ENCODE measurements around the gene OAS1.
"Not testable (repeated sequence)": the region's sequence is repeated elsewhere in the genome, so short reads cannot be mapped to it uniquely, and the experiment has no call there.

OAS1 gene

DNA sequence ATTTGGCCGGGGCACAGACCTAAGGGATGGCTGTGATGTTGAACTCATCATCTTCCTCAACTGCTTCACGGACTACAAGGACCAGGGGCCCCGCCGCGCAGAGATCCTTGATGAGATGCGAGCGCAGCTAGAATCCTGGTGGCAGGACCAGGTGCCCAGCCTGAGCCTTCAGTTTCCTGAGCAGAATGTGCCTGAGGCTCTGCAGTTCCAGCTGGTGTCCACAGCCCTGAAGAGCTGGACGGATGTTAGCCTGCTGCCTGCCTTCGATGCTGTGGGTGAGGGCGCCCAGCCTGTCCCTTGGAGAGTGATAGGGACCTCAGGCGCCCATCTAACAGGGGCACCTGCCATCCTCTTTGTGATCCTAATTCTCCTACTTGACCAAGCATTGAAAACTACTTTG lies 43.9 kb downstream of the OAS1 start:
- H3K27ac Mint-ChIP-seq: no peak overlapping the region
- peaks cover 74% of the 10 kb centered on the region for H3K36me3 Mint-ChIP-seq (ENCODE audit: low read depth)

DNA sequence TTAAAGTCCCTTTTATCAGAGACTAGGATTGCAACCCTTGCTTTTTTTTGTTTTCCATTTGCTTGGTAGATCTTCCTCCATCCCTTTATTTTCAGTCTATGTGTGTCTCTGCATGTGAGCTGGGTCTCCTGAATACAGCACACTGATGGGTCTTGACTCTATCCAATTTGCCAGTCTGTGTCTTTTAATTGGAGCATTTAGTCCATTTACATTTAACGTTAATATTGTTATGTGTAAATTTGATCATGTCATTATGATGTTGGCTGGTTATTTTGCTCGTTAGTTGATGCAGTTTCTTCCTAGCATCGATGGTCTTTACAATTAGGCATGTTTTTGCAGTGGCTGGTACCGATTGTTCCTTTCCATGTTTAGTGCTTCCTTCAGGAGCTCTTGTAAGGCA lies 50.4 kb downstream of the OAS1 start:
- H3K4me1 Mint-ChIP-seq (ENCODE audit: low read depth): peaks cover 22% of the 10 kb centered on the region
- not testable (repeated sequence) for H3K27ac Mint-ChIP-seq; H3K27me3 Mint-ChIP-seq (ENCODE audit: low read depth); H3K4me3 Mint-ChIP-seq; DNase-seq (ENCODE audit: low spot score)
- peaks cover 92% of the 10 kb centered on the region for H3K36me3 Mint-ChIP-seq (ENCODE audit: low read depth)
- H3K9me3 Mint-ChIP-seq: peaks cover 17% of the 10 kb centered on the region

More for the DNA sequence above, 43.9 kb downstream of the OAS1 start:
- no peak for DNase-seq (ENCODE audit: low spot score)
- Mint-ChIP-seq H3K27me3 (ENCODE audit: low read depth) (no peaks in the 10 kb centered on the region), H3K9me3 (no peaks in the 10 kb centered on the region), H3K4me3 (no peak overlapping the region), H3K4me1 (ENCODE audit: low read depth) (peaks cover 9% of the 10 kb centered on the region)

DNA sequence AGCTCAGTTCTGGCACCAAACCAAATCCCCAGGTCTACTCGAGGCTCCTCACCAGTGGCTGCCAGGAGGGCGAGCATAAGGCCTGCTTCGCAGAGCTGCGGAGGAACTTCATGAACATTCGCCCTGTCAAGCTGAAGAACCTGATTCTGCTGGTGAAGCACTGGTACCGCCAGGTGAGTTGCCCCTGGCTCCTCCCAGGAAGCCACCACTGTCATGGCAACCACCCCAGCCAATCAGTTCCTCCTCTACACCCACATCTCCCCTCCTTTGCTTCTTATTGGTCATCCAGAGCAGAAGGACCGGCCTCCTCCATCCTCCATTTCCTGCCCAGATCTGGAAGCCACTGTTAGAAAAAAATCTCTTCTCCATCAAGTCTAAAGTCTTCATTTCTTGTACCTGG lies 54.3 kb downstream of the OAS1 start:
- no peak for DNase-seq (ENCODE audit: low spot score)
- peaks cover 13% of the 10 kb centered on the region for H3K4me1 Mint-ChIP-seq (ENCODE audit: low read depth)
- H3K36me3 Mint-ChIP-seq (ENCODE audit: low read depth): peaks cover 87% of the 10 kb centered on the region
- peaks cover 17% of the 10 kb centered on the region for H3K9me3 Mint-ChIP-seq
- no peak overlapping the region for H3K4me3 Mint-ChIP-seq
- no peaks in the 10 kb centered on the region for H3K27me3 Mint-ChIP-seq (ENCODE audit: low read depth)
- peak overlapping the region; percentile 5 for H3K27ac Mint-ChIP-seq

DNA sequence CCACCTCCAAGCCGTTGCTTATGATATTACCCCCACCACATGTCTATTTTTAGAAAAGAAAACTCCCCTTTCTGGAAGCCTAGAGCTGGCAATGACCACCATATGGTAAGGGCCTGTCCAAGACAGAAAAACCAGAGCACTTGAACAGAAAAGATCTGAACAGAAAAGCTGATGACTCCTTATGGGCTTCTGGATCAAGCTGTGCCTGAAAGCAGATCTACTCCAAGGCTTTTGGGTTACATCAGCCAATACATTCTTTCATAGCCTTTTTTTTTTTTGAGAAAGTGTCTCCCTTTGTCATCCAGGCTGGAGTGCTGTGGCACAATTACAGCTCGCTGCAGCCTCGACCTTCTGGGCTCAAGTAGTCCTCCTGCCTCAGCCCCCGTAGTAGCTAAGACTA lies 54.8 kb downstream of the OAS1 start:
- H3K27me3 Mint-ChIP-seq (ENCODE audit: low read depth): no peaks in the 10 kb centered on the region
- H3K36me3 Mint-ChIP-seq (ENCODE audit: low read depth): peaks cover 87% of the 10 kb centered on the region
- peaks cover 14% of the 10 kb centered on the region for H3K9me3 Mint-ChIP-seq
- no peak overlapping the region for H3K4me3 Mint-ChIP-seq
- H3K4me1 Mint-ChIP-seq (ENCODE audit: low read depth): peaks cover 10% of the 10 kb centered on the region
- peak overlapping the region; percentile 5 for H3K27ac Mint-ChIP-seq
- DNase-seq (ENCODE audit: low spot score): no peak

DNA sequence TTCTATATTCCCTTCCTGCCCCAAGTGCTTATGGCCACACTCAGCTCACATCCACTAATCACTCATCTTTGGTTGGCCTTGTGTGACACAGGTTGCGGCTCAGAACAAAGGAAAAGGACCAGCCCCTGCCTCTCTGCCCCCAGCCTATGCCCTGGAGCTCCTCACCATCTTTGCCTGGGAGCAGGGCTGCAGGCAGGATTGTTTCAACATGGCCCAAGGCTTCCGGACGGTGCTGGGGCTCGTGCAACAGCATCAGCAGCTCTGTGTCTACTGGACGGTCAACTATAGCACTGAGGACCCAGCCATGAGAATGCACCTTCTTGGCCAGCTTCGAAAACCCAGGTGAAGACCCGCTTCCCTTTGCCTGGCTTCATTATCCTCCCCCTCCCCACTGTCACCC lies 55.8 kb downstream of the OAS1 start:
- no peak overlapping the region for H3K4me3 Mint-ChIP-seq
- peaks cover 84% of the 10 kb centered on the region for H3K36me3 Mint-ChIP-seq (ENCODE audit: low read depth)
- no peak overlapping the region for H3K27ac Mint-ChIP-seq
- H3K4me1 Mint-ChIP-seq (ENCODE audit: low read depth): peaks cover 10% of the 10 kb centered on the region
- H3K27me3 Mint-ChIP-seq (ENCODE audit: low read depth): no peaks in the 10 kb centered on the region
- peaks cover 6% of the 10 kb centered on the region for H3K9me3 Mint-ChIP-seq
- DNase-seq (ENCODE audit: low spot score): no peak

DNA sequence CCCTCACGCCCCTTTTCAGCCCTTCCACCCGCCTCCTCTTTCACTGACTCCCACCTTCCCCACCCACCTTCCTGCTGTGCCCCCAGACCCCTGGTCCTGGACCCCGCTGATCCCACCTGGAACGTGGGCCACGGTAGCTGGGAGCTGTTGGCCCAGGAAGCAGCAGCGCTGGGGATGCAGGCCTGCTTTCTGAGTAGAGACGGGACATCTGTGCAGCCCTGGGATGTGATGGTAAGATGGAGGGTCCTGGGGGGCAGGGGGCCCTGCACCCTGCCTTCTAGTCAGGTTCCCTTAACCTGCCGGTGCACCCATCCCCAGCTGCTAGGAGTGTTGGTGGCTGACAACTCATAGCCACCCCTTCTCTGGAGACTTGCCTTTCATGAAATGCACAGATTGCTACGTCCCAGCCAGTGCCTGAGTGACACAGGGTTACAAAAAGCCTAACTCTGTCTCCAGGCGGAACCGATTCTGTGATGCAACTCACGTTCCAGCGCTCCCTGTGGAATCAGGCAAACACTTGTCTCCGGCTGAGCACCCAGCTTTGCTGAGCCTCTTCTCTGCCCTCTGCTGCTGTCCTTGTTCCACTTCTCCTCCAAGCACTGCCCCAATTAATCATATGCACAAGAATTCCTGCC lies 56.6 kb downstream of the OAS1 start:
- no peak for DNase-seq (ENCODE audit: low spot score)
- peaks cover 84% of the 10 kb centered on the region for H3K36me3 Mint-ChIP-seq (ENCODE audit: low read depth)
- H3K4me1 Mint-ChIP-seq (ENCODE audit: low read depth): peaks cover 10% of the 10 kb centered on the region
- H3K9me3 Mint-ChIP-seq: peaks cover 6% of the 10 kb centered on the region
- H3K27ac Mint-ChIP-seq: no peak overlapping the region
- H3K4me3 Mint-ChIP-seq: no peak overlapping the region
- H3K27me3 Mint-ChIP-seq (ENCODE audit: low read depth): no peaks in the 10 kb centered on the region

DNA sequence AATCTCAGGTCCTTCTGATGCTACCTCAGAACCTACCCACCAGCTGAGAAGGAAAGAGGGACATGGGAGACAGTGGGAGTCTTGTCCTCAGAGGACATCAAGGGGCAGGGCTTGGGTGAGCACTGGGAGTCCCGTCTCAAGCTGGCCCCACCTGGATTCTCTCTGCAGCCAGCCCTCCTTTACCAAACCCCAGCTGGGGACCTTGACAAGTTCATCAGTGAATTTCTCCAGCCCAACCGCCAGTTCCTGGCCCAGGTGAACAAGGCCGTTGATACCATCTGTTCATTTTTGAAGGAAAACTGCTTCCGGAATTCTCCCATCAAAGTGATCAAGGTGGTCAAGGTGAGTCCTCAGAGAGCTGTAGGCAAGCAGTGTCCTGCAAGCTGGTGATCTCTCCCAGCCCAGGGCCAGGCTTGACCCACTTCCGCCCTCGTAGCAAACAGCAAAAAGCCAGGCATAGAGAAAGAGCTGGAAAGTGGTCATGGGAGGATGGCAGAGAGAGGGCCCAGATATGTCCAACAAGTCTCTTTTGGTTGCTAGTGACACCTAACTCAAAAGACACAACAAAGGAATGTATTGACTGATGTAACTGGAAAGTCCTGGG lies 57.4 kb downstream of the OAS1 start:
- Mint-ChIP-seq H3K4me1 (ENCODE audit: low read depth) (peaks cover 10% of the 10 kb centered on the region), H3K4me3 (no peak overlapping the region), H3K27me3 (ENCODE audit: low read depth) (no peaks in the 10 kb centered on the region), H3K9me3 (peaks cover 6% of the 10 kb centered on the region), H3K36me3 (ENCODE audit: low read depth) (peaks cover 81% of the 10 kb centered on the region), H3K27ac (no peak overlapping the region)
- DNase-seq (ENCODE audit: low spot score): no peak

DNA sequence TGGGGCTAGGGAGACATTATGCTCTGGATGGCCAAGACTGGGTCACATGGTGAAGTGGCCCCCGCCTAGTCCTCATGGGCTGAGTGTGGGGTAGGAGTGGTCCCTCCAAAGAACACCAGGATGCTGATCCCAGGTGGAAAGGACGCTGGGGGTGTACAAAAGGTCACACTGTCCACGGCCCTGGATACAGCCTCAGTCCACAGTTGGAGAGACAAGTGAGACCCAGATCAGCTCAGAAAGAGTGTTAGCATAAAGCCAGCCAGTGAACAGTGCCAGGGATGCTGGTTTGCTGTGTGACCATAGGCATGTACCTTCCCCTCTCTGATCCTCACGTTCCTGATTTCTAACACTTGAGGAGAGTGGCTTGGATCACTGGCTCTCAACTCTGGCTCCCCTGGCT lies 58.2 kb downstream of the OAS1 start:
- H3K36me3 Mint-ChIP-seq (ENCODE audit: low read depth): peaks cover 80% of the 10 kb centered on the region

DNA sequence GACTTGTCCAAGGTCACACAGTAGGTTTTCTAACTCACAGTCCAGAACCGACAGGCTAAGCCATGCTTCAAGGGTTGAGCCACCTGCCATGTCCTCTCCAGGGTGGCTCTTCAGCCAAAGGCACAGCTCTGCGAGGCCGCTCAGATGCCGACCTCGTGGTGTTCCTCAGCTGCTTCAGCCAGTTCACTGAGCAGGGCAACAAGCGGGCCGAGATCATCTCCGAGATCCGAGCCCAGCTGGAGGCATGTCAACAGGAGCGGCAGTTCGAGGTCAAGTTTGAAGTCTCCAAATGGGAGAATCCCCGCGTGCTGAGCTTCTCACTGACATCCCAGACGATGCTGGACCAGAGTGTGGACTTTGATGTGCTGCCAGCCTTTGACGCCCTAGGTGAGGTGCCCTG lies 58.9 kb downstream of the OAS1 start:
- H3K4me1 Mint-ChIP-seq (ENCODE audit: low read depth): peaks cover 7% of the 10 kb centered on the region
- no peak overlapping the region for H3K4me3 Mint-ChIP-seq

More for the DNA sequence above, 58.2 kb downstream of the OAS1 start:
- Mint-ChIP-seq H3K9me3 (no peaks in the 10 kb centered on the region), H3K4me3 (no peak overlapping the region), H3K4me1 (ENCODE audit: low read depth) (peaks cover 7% of the 10 kb centered on the region), H3K27ac (no peak overlapping the region), H3K27me3 (ENCODE audit: low read depth) (no peaks in the 10 kb centered on the region)
- no peak for DNase-seq (ENCODE audit: low spot score)

DNA sequence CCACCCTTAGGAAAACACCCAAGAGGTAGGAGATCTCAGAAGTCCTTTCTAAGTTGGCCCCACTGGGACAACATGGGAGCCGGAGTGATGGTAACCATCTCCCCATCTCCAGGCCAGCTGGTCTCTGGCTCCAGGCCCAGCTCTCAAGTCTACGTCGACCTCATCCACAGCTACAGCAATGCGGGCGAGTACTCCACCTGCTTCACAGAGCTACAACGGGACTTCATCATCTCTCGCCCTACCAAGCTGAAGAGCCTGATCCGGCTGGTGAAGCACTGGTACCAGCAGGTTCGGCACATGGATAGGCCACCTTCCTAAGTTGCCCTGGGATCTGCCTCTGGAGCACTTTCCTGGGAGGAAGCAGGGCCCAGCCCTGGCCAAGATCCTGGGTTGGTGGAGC lies 60.5 kb downstream of the OAS1 start:
- H3K36me3 Mint-ChIP-seq (ENCODE audit: low read depth): peaks cover 74% of the 10 kb centered on the region
- no peak for DNase-seq (ENCODE audit: low spot score)
- H3K4me1 Mint-ChIP-seq (ENCODE audit: low read depth): no peaks in the 10 kb centered on the region
- H3K9me3 Mint-ChIP-seq: no peaks in the 10 kb centered on the region
- H3K27ac Mint-ChIP-seq: no peak overlapping the region
- no peak overlapping the region for H3K4me3 Mint-ChIP-seq
- no peaks in the 10 kb centered on the region for H3K27me3 Mint-ChIP-seq (ENCODE audit: low read depth)

More for the DNA sequence above, 58.9 kb downstream of the OAS1 start:
- H3K27me3 Mint-ChIP-seq (ENCODE audit: low read depth): no peaks in the 10 kb centered on the region
- no peak for DNase-seq (ENCODE audit: low spot score)
- H3K27ac Mint-ChIP-seq: no peak overlapping the region
- H3K36me3 Mint-ChIP-seq (ENCODE audit: low read depth): peaks cover 81% of the 10 kb centered on the region
- H3K9me3 Mint-ChIP-seq: no peaks in the 10 kb centered on the region

DNA sequence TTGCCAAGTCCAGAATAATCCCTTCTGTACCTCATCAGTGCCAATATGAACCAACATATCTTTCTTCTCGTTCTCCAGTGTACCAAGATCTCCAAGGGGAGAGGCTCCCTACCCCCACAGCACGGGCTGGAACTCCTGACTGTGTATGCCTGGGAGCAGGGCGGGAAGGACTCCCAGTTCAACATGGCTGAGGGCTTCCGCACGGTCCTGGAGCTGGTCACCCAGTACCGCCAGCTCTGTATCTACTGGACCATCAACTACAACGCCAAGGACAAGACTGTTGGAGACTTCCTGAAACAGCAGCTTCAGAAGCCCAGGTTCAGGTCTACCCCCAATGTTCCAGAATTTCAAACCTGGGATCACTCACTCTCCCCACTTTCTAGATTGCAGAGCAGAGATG lies 61.1 kb downstream of the OAS1 start:
- Mint-ChIP-seq H3K4me3 (no peak overlapping the region), H3K36me3 (ENCODE audit: low read depth) (peaks cover 70% of the 10 kb centered on the region), H3K27ac (no peak overlapping the region), H3K27me3 (ENCODE audit: low read depth) (no peaks in the 10 kb centered on the region), H3K4me1 (ENCODE audit: low read depth) (no peaks in the 10 kb centered on the region), H3K9me3 (no peaks in the 10 kb centered on the region)
- DNase-seq (ENCODE audit: low spot score): no peak

All from T-helper 2 cell treated with Interferon-gamma antibody and Interleukin-4, amounts not matched to agents 5 μg/mL and 100 μg/mL, for 36 hours (primary cell).